ENCODE measurements around the gene TNS3.

DNA sequence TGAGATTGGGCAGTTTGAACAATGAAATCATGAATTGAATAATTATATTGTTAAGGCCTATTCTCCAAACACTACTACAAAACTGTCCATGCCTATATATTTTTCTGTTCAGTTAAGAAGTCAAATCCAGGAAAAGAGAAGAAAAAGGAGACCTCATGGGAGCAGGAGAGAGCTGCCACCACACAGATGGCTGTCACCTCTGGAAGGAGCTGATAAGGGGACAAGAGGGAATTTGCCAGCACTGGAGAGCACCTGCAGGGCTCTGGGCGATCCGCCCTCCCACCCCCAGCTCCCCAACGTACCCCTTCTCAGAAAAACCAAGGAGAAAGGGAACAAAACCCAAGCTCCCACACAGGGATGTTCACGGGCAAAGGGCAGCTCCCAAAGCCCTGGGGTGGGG, 227.8 kb downstream of the TNS3 start:
- TF ChIP-seq, protein P1, sequence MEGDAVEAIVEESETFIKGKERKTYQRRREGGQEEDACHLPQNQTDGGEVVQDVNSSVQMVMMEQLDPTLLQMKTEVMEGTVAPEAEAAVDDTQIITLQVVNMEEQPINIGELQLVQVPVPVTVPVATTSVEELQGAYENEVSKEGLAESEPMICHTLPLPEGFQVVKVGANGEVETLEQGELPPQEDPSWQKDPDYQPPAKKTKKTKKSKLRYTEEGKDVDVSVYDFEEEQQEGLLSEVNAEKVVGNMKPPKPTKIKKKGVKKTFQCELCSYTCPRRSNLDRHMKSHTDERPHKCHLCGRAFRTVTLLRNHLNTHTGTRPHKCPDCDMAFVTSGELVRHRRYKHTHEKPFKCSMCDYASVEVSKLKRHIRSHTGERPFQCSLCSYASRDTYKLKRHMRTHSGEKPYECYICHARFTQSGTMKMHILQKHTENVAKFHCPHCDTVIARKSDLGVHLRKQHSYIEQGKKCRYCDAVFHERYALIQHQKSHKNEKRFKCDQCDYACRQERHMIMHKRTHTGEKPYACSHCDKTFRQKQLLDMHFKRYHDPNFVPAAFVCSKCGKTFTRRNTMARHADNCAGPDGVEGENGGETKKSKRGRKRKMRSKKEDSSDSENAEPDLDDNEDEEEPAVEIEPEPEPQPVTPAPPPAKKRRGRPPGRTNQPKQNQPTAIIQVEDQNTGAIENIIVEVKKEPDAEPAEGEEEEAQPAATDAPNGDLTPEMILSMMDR (conservative IDR thresholded peaks at IDR 0.05 in 1 of 2, IDR thresholded peaks at IDR 0.05 in 1 of 2; ENCODE audit: extremely low read depth in 1 of 2, insufficient read depth in 1 of 2, low read depth in 1 of 2, low read length in 2 of 2) = no peak
- no peak for TF ChIP-seq EZH2 (IDR thresholded peaks at IDR 0.05; ENCODE audit: borderline replicate concordance, low read length)
